NCI-H446 (cell line): ENCODE data around the gene UTF1.

Experiments used
- DNase-seq, 2 experiments: peaks; one replicate each; lab custom pipeline; 2025; lab: John Stamatoyannopoulos, UW

Gene UTF1

GRCh38 chr10:133196936-133197758 lies 32.9 kb upstream of the UTF1 start:
- no peak for DNase-seq

- DNase-seq = no peak
These were observed 32.2 kb upstream of the UTF1 start for GRCh38 chr10:133197786-133198185.

- no peak for DNase-seq
These were observed 31.8 kb upstream of the UTF1 start for GRCh38 chr10:133198206-133198605.

- DNase-seq = no peak
These were observed 31.2 kb upstream of the UTF1 start for GRCh38 chr10:133198621-133199487.

GRCh38 chr10:133199488-133199885 lies 30.5 kb upstream of the UTF1 start:
- no peak for DNase-seq

- no peak for DNase-seq
These were observed 29.9 kb upstream of the UTF1 start for GRCh38 chr10:133199992-133200611.

GRCh38 chr10:133200621-133201031 lies 29.4 kb upstream of the UTF1 start:
- DNase-seq = no peak

GRCh38 chr10:133201151-133201947 lies 28.7 kb upstream of the UTF1 start:
- DNase-seq = no peak

GRCh38 chr10:133201948-133202725 lies 27.9 kb upstream of the UTF1 start:
- no peak for DNase-seq

- no peak for DNase-seq
These were observed 27.0 kb upstream of the UTF1 start for GRCh38 chr10:133202778-133203651.

- DNase-seq = no peak
These were observed 26.3 kb upstream of the UTF1 start for GRCh38 chr10:133203652-133204195.

- DNase-seq = no peak
These were observed 25.6 kb upstream of the UTF1 start for GRCh38 chr10:133204226-133205015.

GRCh38 chr10:133205146-133205545 lies 24.9 kb upstream of the UTF1 start:
- DNase-seq = no peak

- no peak for DNase-seq
These were observed 23.5 kb upstream of the UTF1 start for GRCh38 chr10:133206356-133207040.

GRCh38 chr10:133207041-133207600 lies 22.9 kb upstream of the UTF1 start:
- no peak for DNase-seq

- no peak for DNase-seq
These were observed 22.4 kb upstream of the UTF1 start for GRCh38 chr10:133207627-133208026.

GRCh38 chr10:133208466-133208865 lies 21.6 kb upstream of the UTF1 start:
- no peak for DNase-seq

GRCh38 chr10:133209117-133209516 lies 20.9 kb upstream of the UTF1 start:
- DNase-seq = no peak
